ENCODE data around the gene PRDM12.

The PRDM12 gene

GRCh38 chr9:130670644-130671043 lies 6.2 kb downstream of the PRDM12 start:
- no peak for TF ChIP-seq CTCF (IDR thresholded peaks at IDR 0.05; ENCODE audit: low read depth, low read length, poor library complexity, severe bottlenecking)
- no peak for TF ChIP-seq EZH2phosphoT487 (IDR thresholded peaks at IDR 0.05; ENCODE audit: borderline replicate concordance, low read length)
- no peaks in the 10 kb centered on the region for H3F3A ChIP-seq (ENCODE audit: control insufficient read depth, insufficient read depth)
- H3K9me3 ChIP-seq (ENCODE audit: control insufficient read depth, insufficient read depth, low read length), result no peaks in the 10 kb centered on the region
- H3K4me3 ChIP-seq (ENCODE audit: low read length), result no peak overlapping the region
- no peak overlapping the region for H3K4me2 ChIP-seq (ENCODE audit: low read length)
- peaks cover 5% of the 10 kb centered on the region for H3K27me3 ChIP-seq (ENCODE audit: control insufficient read depth, low read length)
- H4K20me1 ChIP-seq (ENCODE audit: control insufficient read depth, insufficient read depth, low read depth, low read length), result no peaks in the 10 kb centered on the region
- H3K4me1 ChIP-seq (ENCODE audit: control insufficient read depth, low read length), result no peaks in the 10 kb centered on the region
- no peak overlapping the region for H3K27ac ChIP-seq (ENCODE audit: low read depth, low read length)
- H3K36me3 ChIP-seq (ENCODE audit: control insufficient read depth, low read length), result no peaks in the 10 kb centered on the region
- H3K79me2 ChIP-seq (ENCODE audit: control insufficient read depth, low read length), result no peaks in the 10 kb centered on the region
- no peaks in the 10 kb centered on the region for H3K9me2 ChIP-seq (replicated peaks; ENCODE audit: control insufficient read depth, low read length)

- H3K9me3 ChIP-seq (ENCODE audit: control insufficient read depth, insufficient read depth, low read length), result no peaks in the 10 kb centered on the region
Observed at GRCh38 chr9:130672466-130672865, 8.1 kb downstream of the PRDM12 start.

GRCh38 chr9:130672933-130673615 lies 8.7 kb downstream of the PRDM12 start:
- TF ChIP-seq CTCF (IDR thresholded peaks at IDR 0.05; ENCODE audit: low read depth, low read length, poor library complexity, severe bottlenecking) (no peak), EZH2phosphoT487 (IDR thresholded peaks at IDR 0.05; ENCODE audit: borderline replicate concordance, low read length) (no peak)
- no peak overlapping the region for H3K4me2 ChIP-seq (ENCODE audit: low read length)
- H3K79me2 ChIP-seq (ENCODE audit: control insufficient read depth, low read length), result no peaks in the 10 kb centered on the region
- H4K20me1 ChIP-seq (ENCODE audit: control insufficient read depth, insufficient read depth, low read depth, low read length), result no peaks in the 10 kb centered on the region
- no peaks in the 10 kb centered on the region for H3K9me3 ChIP-seq (ENCODE audit: control insufficient read depth, insufficient read depth, low read length)
- no peaks in the 10 kb centered on the region for H3K4me1 ChIP-seq (ENCODE audit: control insufficient read depth, low read length)
- H3K36me3 ChIP-seq (ENCODE audit: control insufficient read depth, low read length), result no peaks in the 10 kb centered on the region
- H3K4me3 ChIP-seq (ENCODE audit: low read length), result no peak overlapping the region
- no peak overlapping the region for H3K27ac ChIP-seq (ENCODE audit: low read depth, low read length)
- no peaks in the 10 kb centered on the region for H3K27me3 ChIP-seq (ENCODE audit: control insufficient read depth, low read length)
- no peaks in the 10 kb centered on the region for H3F3A ChIP-seq (ENCODE audit: control insufficient read depth, insufficient read depth)
- no peaks in the 10 kb centered on the region for H3K9me2 ChIP-seq (replicated peaks; ENCODE audit: control insufficient read depth, low read length)

More at GRCh38 chr9:130672466-130672865, 8.1 kb downstream of the PRDM12 start:
- no peaks in the 10 kb centered on the region for H3F3A ChIP-seq (ENCODE audit: control insufficient read depth, insufficient read depth)
- no peaks in the 10 kb centered on the region for H4K20me1 ChIP-seq (ENCODE audit: control insufficient read depth, insufficient read depth, low read depth, low read length)
- H3K79me2 ChIP-seq (ENCODE audit: control insufficient read depth, low read length), result no peaks in the 10 kb centered on the region
- H3K27ac ChIP-seq (ENCODE audit: low read depth, low read length), result no peak overlapping the region
- H3K4me2 ChIP-seq (ENCODE audit: low read length), result no peak overlapping the region
- no peaks in the 10 kb centered on the region for H3K27me3 ChIP-seq (ENCODE audit: control insufficient read depth, low read length)
- H3K36me3 ChIP-seq (ENCODE audit: control insufficient read depth, low read length), result no peaks in the 10 kb centered on the region
- no peaks in the 10 kb centered on the region for H3K4me1 ChIP-seq (ENCODE audit: control insufficient read depth, low read length)
- TF ChIP-seq EZH2phosphoT487 (IDR thresholded peaks at IDR 0.05; ENCODE audit: borderline replicate concordance, low read length) (no peak), CTCF (IDR thresholded peaks at IDR 0.05; ENCODE audit: low read depth, low read length, poor library complexity, severe bottlenecking) (no peak)
- no peaks in the 10 kb centered on the region for H3K9me2 ChIP-seq (replicated peaks; ENCODE audit: control insufficient read depth, low read length)
- H3K4me3 ChIP-seq (ENCODE audit: low read length), result no peak overlapping the region

All from DOHH2 (cell line).